GM23248 (cell line): Measurements from ENCODE around the gene CDH4.
"Not testable (repeated sequence)": the region's sequence is repeated elsewhere in the genome, so short reads cannot be mapped to it uniquely, and the experiment has no call there.

Source experiments
- EZH2 ChIP-seq: fragments of 200-600 bp; sonication (generic); IDR thresholded peaks from 2 replicates; pipeline ENCODE4 v1.6.1; 2018; ENCODE audit warnings: antibody characterized with exemption, mild to moderate bottlenecking; ENCODE audit not compliant: insufficient read depth, poor library complexity, severe bottlenecking
- EZH2phosphoT487 ChIP-seq: fragments of 200-600 bp; sonication (generic); IDR thresholded peaks from 2 replicates; pipeline ENCODE4 v1.6.1; 2018; ENCODE audit warnings: antibody characterized with exemption, moderate library complexity, mild to moderate bottlenecking, low read depth; ENCODE audit not compliant: insufficient read depth

DNA sequence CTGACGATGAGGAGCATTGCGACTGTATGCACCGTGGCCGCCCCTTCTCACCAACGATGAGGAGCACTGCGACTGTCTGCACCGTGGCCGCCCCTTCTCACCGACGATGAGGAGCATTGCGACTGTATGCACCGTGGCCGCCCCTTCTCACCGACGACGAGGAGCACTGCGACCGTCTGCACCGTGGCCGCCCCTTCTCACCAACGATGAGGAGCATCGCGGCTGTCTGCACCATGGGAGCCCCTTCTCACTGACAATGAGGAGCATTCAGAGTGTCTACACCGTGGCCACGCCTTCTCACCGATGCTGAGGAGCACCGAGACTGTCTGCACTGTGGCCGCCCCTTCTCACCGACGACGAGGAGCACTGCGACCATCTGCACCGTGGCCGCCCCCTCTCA lies 692.9 kb downstream of the CDH4 start:
- not testable (repeated sequence) for TF ChIP-seq EZH2phosphoT487, EZH2
